ENCODE results near the gene ZFP3. TPM values are rescaled to one million over a fixed set of nuclear protein-coding genes. Genes with fewer than 3 reads are reported as not detected.

The ZFP3 gene
- polyA plus RNA-seq, 1 of the 3 experiments (the other 2 are of a cell fraction), result 1.5 TPM

DNA sequence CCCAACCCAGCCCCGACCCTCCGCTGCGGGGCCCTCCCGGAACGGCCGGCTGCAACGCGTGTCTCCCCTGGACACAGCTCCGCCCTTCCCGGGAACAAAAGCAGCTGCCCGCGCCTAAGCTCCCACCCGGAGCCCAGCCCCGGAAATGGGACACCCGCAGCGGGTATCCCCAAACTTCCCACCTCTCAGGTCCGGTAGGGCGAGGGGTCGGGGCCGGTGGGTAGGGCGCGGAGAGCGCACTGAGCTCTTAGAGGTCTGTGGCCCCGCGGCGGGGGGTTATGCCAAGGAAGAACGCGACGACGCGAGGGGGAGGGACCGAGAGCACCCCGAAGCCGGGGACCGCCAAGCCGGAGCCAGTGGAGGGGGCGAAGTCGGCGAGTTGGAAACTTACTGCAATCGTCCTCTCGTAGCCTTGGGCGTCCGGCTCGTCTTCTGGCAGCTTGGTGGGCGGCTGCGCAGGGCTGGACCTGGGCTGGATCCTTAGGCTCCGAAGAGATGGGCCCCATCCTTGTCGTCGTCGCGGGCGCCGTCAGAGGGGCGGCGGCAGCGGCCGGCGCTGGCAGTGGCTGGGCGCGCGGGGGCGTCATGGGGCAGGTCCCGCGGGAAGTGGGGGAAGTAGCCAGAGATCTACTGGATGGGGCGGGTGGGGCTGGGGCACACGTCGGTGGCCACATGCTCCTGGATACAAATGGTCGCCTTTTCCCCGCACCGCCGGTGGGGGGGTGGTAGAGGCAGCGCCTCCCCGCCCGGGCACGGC lies 44.5 kb downstream of the ZFP3 start:
- ChIA-PET POLR2A (no interaction called here), CTCF (no interaction called here)
- no peaks in the 10 kb centered on the region for H3K79me2 ChIP-seq (ENCODE audit: insufficient read depth)
- peaks cover 9% of the 10 kb centered on the region; the same call in 1 of the 2 replicates for H3K27me3 ChIP-seq (ENCODE audit: insufficient read depth)
- H3K4me2 ChIP-seq, result no peak overlapping the region
- no peaks in the 10 kb centered on the region for H3K9me3 ChIP-seq
- peak; percentile 67 for DNase-seq
- H2AFZ ChIP-seq (ENCODE audit: low read depth), result no peak overlapping the region
- no peaks in the 10 kb centered on the region; a peak in 1 of 4 replicates for H3K4me1 ChIP-seq (ENCODE audit: control insufficient read depth in 1 of 2, insufficient read depth in 2 of 2, low read depth in 1 of 2, low read length in 1 of 2)
- H3K9me2 ChIP-seq, result no peaks in the 10 kb centered on the region
- H4K20me1 ChIP-seq (ENCODE audit: insufficient read depth), result no peaks in the 10 kb centered on the region
- no peak overlapping the region for H3K27ac ChIP-seq (ENCODE audit: low read depth in 2 of 2, low read length in 1 of 2)
- 23% methylated on average over 41 of the region's 75 CpGs for WGBS (ENCODE audit: low lambda C conversion rate)
- H3F3A ChIP-seq (replicated peaks; ENCODE audit: insufficient read depth), result no peaks in the 10 kb centered on the region
- no peaks in the 10 kb centered on the region for H3K36me3 ChIP-seq (replicated peaks in 1 of 2; ENCODE audit: control insufficient read depth in 1 of 2, insufficient read depth in 2 of 2, low read length in 1 of 2)
- H3K9ac ChIP-seq, result no peak overlapping the region
- H3K4me3 ChIP-seq (ENCODE audit: low read depth in 2 of 2, low read length in 1 of 2), result peak overlapping the region in 1 of 2 experiments; percentile 31; a peak in 1 of 4 replicates
- TF ChIP-seq EZH2phosphoT487 (IDR thresholded peaks at IDR 0.05; ENCODE audit: borderline replicate concordance, low read depth), result no peak
- TF ChIP-seq TEAD4 (IDR thresholded peaks at IDR 0.05; ENCODE audit: borderline replicate concordance, insufficient read depth), result no peak
- no peak for TF ChIP-seq TCF12 (IDR thresholded peaks at IDR 0.05)
- no peak for TF ChIP-seq GATA2 (CRISPR knock-in tag; IDR thresholded peaks at IDR 0.05)
- TF ChIP-seq, protein P1, sequence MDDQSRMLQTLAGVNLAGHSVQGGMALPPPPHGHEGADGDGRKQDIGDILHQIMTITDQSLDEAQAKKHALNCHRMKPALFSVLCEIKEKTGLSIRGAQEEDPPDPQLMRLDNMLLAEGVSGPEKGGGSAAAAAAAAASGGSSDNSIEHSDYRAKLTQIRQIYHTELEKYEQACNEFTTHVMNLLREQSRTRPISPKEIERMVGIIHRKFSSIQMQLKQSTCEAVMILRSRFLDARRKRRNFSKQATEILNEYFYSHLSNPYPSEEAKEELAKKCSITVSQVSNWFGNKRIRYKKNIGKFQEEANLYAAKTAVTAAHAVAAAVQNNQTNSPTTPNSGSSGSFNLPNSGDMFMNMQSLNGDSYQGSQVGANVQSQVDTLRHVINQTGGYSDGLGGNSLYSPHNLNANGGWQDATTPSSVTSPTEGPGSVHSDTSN (IDR thresholded peaks at IDR 0.05), result no peak
- TF ChIP-seq, protein P2, sequence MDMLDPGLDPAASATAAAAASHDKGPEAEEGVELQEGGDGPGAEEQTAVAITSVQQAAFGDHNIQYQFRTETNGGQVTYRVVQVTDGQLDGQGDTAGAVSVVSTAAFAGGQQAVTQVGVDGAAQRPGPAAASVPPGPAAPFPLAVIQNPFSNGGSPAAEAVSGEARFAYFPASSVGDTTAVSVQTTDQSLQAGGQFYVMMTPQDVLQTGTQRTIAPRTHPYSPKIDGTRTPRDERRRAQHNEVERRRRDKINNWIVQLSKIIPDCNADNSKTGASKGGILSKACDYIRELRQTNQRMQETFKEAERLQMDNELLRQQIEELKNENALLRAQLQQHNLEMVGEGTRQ (IDR thresholded peaks at IDR 0.05; ENCODE audit: borderline replicate concordance, low read depth, low read length), result no peak
- TF ChIP-seq FOXJ3 (CRISPR knock-in tag; IDR thresholded peaks at IDR 0.05), result no peak

DNA sequence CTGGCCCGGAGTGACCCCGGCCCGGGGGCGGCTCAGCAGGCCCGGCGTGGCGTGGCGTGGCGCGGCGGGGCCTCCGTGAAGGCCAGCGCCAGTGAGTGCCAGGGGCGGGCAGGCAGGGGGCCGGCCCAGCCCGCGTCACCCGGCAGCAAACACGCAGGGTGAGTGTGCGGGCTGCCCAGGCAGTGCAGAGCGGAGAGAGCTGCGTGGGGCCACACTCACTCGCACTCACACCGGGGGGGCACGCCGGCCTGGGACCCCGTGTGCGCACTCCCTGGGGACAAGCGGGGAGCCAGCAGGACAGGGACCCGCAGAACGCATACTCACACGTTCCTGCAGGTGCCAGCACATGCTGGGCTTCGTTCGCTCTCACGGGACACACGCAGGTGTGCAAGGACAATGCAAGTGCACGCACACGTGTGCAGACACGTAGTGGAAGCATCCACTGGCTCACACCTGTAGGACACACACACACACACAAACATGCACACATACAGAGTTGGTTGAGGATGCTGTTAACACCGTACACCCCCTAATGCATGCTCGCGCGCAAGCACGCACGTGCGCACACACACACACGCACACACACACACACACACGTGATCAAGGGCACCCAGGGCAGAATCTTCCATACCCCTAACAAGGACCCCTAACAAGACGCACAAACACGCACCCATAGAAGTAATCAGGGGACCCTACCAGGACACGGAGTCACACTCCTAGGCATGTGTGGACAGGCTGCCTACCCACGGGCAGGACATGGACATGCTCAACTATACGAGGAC lies 45.3 kb downstream of the ZFP3 start:
- 84% methylated on average over 24 of the region's 53 CpGs for WGBS (ENCODE audit: low lambda C conversion rate)
- no peak for DNase-seq
- no peak overlapping the region for H3K4me2 ChIP-seq
- H3K4me3 ChIP-seq (ENCODE audit: low read depth in 2 of 2, low read length in 1 of 2), result no peak overlapping the region; a peak in 1 of 4 replicates
- H3K9ac ChIP-seq, result no peak overlapping the region
- no peaks in the 10 kb centered on the region for H3K36me3 ChIP-seq (replicated peaks in 1 of 2; ENCODE audit: control insufficient read depth in 1 of 2, insufficient read depth in 2 of 2, low read length in 1 of 2)
- H3K79me2 ChIP-seq (ENCODE audit: insufficient read depth), result no peaks in the 10 kb centered on the region
- peaks cover 9% of the 10 kb centered on the region; the same call in 1 of the 2 replicates for H3K27me3 ChIP-seq (ENCODE audit: insufficient read depth)
- H3F3A ChIP-seq (replicated peaks; ENCODE audit: insufficient read depth), result no peaks in the 10 kb centered on the region
- no peak overlapping the region for H2AFZ ChIP-seq (ENCODE audit: low read depth)
- H3K9me2 ChIP-seq, result no peaks in the 10 kb centered on the region
- TF ChIP-seq EZH2phosphoT487 (IDR thresholded peaks at IDR 0.05; ENCODE audit: borderline replicate concordance, low read depth) (no peak), RXRA (IDR thresholded peaks at IDR 0.05; ENCODE audit: borderline replicate concordance, low read depth) (no peak), YY1 (IDR thresholded peaks at IDR 0.05; ENCODE audit: low read depth) (no peak), TEAD4 (IDR thresholded peaks at IDR 0.05; ENCODE audit: borderline replicate concordance, insufficient read depth) (no peak), EP300 (IDR thresholded peaks at IDR 0.05; ENCODE audit: borderline replicate concordance in 1 of 2, low read depth in 1 of 2, low read length in 1 of 2) (no peak), NRF1 (IDR thresholded peaks at IDR 0.05; ENCODE audit: low read depth, low read length) (no peak), FOSL2 (IDR thresholded peaks at IDR 0.05; ENCODE audit: borderline replicate concordance, low read depth) (no peak), JUND (IDR thresholded peaks at IDR 0.05) (no peak), POLR2AphosphoS5 (IDR thresholded peaks at IDR 0.05; ENCODE audit: low read depth, low read length) (no peak), RAD21 (IDR thresholded peaks at IDR 0.05; ENCODE audit: low read length) (no peak), RFX5 (IDR thresholded peaks at IDR 0.05; ENCODE audit: low read length) (no peak), CHD2 (IDR thresholded peaks at IDR 0.05; ENCODE audit: low read length, partially characterized antibody) (no peak)
- TF ChIP-seq, protein P1 (IDR thresholded peaks at IDR 0.05), result no peak
- TF ChIP-seq, protein P2 (IDR thresholded peaks at IDR 0.05; ENCODE audit: borderline replicate concordance, low read depth, low read length), result no peak
- CTCF ChIA-PET, result no interaction called here
- H3K4me1 ChIP-seq (ENCODE audit: control insufficient read depth in 1 of 2, insufficient read depth in 2 of 2, low read depth in 1 of 2, low read length in 1 of 2), result no peaks in the 10 kb centered on the region; a peak in 1 of 4 replicates
- H4K20me1 ChIP-seq (ENCODE audit: insufficient read depth), result no peaks in the 10 kb centered on the region
- no peak overlapping the region for H3K27ac ChIP-seq (ENCODE audit: low read depth in 2 of 2, low read length in 1 of 2)
- POLR2A ChIA-PET, result interaction anchor here (0.7 kb wide), 1 partner anchor 12 kb away, joined by 3 read pairs; the partner anchor contains the start of gene ZNF232
- no peaks in the 10 kb centered on the region for H3K9me3 ChIP-seq
